HG03575 (cell line): ENCODE results near the gene C2CD3.

Experiments
- ATAC-seq: cut with Tn5 transposase; IDR thresholded peaks from one replicate; pipeline ENCODE4 v1.9.1; 2021; ENCODE audit not compliant: unreplicated experiment, insufficient number of reproducible peaks, low FRiP score; ENCODE audit errors: extremely low read depth

The C2CD3 gene

GRCh38 chr11:74010306-74011300 is 160.2 kb downstream of the C2CD3 start:
- ATAC-seq, result no peak

DNA sequence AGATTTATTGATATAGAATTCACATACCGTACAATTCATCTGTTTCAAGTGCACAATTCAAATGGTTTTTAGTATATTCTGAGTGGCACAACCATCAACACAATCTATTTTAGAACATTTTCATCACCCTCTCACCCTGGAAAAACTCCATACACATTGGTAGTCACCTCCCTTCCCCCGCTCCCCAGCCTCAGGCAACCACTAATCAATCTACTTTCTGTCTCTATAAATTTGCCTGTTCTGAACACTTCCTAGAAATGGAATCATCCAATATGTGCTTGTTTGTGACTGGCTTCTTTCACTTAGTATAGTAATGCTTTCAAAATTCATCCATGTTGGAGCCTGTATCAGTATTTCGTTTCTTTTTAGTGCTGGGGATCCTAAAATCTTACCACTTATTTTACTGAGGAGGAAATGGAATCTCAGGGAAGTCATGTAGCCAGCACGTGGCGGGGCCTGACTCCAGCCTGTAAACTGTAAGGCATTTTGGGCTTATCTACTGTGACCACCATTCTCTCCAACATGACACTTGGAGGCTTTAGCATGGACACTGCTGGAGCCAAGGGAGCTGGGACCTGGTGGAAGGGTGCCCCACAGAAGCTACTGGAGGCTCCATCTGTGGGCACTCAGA is 161.0 kb downstream of the C2CD3 start:
- ATAC-seq, result no peak

- no peak for ATAC-seq
Measured at GRCh38 chr11:74009230-74009547, 161.6 kb downstream of the C2CD3 start.

DNA sequence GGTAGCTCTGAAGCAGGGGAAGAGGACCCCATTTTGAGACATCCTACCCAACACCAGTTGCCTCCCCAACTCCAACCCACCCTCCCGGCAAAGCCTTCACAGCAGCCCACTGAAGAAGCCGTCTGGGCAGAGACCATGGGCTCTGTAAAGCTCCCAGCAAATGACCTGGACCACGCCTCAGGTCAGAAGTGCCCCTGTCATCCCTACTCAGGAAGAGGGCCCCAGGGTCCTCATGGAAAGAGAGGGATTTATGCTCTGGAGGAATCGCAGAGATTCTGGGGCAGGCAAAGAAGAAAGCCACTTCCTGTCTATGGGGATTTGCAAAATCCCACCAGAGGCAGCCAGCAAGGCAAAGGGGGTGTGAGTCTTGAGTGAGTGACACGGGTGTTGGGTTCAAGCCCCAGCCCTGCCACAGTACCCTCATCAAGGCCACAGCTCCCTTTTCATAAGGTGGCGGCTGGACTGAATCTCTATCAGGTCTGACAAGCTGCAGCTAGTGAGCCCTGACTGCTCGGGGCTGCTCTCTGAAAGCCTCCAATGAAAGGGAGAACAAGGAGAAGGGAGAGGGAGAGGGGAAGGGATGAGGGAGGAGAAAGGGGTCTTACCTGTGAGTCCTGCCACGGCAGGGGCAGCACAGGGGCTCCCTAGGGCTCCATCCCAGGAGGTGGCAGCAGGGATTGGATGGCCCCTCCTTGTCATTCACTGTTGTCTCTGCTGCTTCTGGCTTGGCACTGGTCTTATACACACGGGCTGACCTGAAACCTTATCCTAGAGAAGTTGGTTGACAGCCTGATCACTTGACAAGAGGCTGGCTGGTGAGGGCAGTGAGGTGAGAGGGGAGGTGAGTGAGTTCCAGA is 162.2 kb downstream of the C2CD3 start, which contains the start of gene UCP3:
Gene UCP3, minus strand, starts transcription at position 713 of the 857 bp plus-strand sequence. CDS start 2,043 bp downstream, outside the sequence.
- no peak for ATAC-seq

GRCh38 chr11:74007691-74008372 is 163.0 kb downstream of the C2CD3 start:
- ATAC-seq, result no peak

GRCh38 chr11:74006743-74007304 is 164.0 kb downstream of the C2CD3 start:
- ATAC-seq, result no peak

DNA sequence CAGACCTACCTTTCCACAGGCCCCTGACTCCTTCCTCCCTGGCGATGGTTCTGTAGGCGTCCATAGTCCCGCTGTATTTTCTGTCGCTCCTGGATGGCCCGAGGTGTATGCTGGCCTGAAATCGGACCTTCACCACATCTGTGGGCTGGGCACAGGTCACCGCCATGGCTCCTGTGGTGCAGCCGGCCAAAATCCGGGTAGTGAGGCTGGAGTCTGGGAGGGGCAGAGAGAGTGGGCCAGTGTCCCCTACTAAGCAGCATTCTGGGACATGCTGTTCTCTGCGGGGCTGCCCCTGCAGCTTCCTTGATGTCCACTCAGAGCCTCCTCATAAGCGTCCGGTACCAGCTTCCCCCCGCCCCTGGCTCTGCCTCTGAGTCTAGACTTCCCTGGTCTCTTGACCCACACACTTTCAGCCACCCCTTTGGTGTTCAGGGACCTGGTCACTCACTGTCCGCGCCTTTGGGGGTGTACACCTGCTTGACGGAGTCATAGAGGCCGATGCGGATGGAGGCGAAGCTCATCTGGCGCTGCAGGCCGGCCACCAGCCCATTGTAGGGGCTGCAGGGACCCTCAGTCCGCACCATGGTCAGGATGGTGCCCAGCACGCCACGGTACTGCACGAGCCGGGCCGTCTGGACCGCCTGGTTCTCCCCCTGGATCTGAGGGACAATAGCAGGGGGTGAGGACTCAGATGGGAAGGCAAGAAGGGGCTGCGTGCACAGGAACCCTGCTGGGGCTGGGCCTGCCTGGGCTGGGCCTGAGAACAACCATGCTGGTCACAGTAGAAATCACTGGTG is 164.9 kb downstream of the C2CD3 start:
- no peak for ATAC-seq

GRCh38 chr11:74004759-74005615 is 165.8 kb downstream of the C2CD3 start:
- no peak for ATAC-seq

DNA sequence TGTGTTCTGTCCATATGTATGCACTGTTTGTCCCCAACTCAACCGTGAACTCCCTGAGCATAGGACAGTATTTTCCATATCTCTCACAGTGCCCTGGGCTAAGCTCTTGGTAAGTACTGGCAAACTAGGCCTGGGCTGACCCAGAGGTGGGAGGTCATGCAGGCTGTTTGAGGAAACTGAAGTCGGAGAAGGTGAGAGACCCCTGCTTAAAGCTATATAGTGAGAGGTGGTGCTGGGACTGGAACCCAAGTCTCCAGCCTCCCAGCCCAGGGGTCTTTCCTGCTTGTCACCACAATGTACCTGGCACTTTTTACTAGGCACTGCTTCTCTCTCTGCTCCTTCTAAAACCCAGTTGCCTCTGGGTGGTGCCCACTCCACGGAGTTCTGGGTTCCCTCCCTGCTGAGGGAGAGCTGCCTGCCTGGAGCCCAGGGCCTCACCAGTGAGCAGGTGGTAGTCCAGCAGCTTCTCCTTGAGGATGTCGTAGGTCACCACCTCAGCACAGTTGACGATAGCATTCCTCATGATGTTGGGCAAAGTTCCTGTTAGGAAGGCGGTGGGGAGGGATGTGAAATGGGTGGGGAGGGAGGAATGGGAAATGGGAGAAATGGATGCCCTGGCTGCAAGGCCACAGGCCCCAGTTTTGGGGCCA is 166.6 kb downstream of the C2CD3 start:
- no peak for ATAC-seq

- no peak for ATAC-seq
Measured at GRCh38 chr11:74002832-74003231, 168.0 kb downstream of the C2CD3 start.

- no peak for ATAC-seq
Measured at GRCh38 chr11:74001822-74002286, 168.9 kb downstream of the C2CD3 start.

- no peak for ATAC-seq
Measured at GRCh38 chr11:74000307-74001133, 170.3 kb downstream of the C2CD3 start.

- ATAC-seq, result no peak
Measured at GRCh38 chr11:73999581-74000306, 171.1 kb downstream of the C2CD3 start.

- ATAC-seq, result no peak
Measured at GRCh38 chr11:73998846-73999575, 171.8 kb downstream of the C2CD3 start.
